Upper lobe of right lung (tissue), 1 donor: ENCODE results near the gene CTTN. TPM values are rescaled to one million over a fixed set of nuclear protein-coding genes. Genes with fewer than 3 reads are reported as not detected.
A peak's percentile ranks its signal among the peaks of the same experiment; 100 is the strongest.

Source experiments
- ATAC-seq: fragments of 200-7000 bp; cut with Tn5 transposase; one replicate; pipeline ENCODE4 v1.9.1; 2020; ENCODE audit warnings: mild to moderate bottlenecking, moderate library complexity
- DNase-seq: peaks from one replicate; pipeline ENCODE4 v3.0.0-alpha.2; 2020
- H3K27ac ChIP-seq: fragments of 200-600 bp; one replicate; pipeline ENCODE4 v1.8.0; 2022
- H3K27me3 ChIP-seq: fragments of 200-600 bp; one replicate; pipeline ENCODE4 v1.8.0; 2022; ENCODE audit warnings: mild to moderate bottlenecking
- H3K36me3 ChIP-seq: fragments of 200-600 bp; one replicate; pipeline ENCODE4 v1.8.0; 2022
- H3K4me1 ChIP-seq: fragments of 200-600 bp; one replicate; pipeline ENCODE4 v1.8.0; 2022
- H3K4me3 ChIP-seq: fragments of 200-600 bp; one replicate; pipeline ENCODE4 v1.8.0; 2022; ENCODE audit warnings: mild to moderate bottlenecking
- H3K9me3 ChIP-seq: fragments of 200-600 bp; one replicate; pipeline ENCODE4 v1.8.0; 2022
- intact Hi-C: fragments of 100-400 bp; cut with DNase I; formaldehyde crosslinking; loops from one replicate; pipeline ENCODE4 v1.11.0; 2022
- total RNA-seq: library from RNA; stranded (reverse); fragmentation: NEBNext Ultra II Directional; extraction: Animal tissue kit (Norgen Biotek cat#: 25700); gene quantifications from one replicate; pipeline ENCODE4 v1.2.1, GENCODE V29; 2021
- TF ChIP-seq, protein P1 (sequence below): fragments of 200-600 bp; IDR thresholded peaks from one replicate; pipeline ENCODE4 v1.8.0; 2022; ENCODE audit warnings: antibody characterized with exemption
- donor health status: DM: no; HTN: yes; CAD: no; lungs with severe emphysema.

Gene CTTN
- total RNA-seq, 1 donor from 2014 or later = 177 TPM

GRCh38 chr11:70360211-70360610 lies 38.1 kb upstream of the CTTN start:
- Histone ChIP-seq H3K27me3 (no peaks in the 10 kb centered on the region), H3K4me3 (no peak overlapping the region), H3K36me3 (peaks cover 89% of the 10 kb centered on the region), H3K27ac (no peak overlapping the region), H3K4me1 (no peaks in the 10 kb centered on the region), H3K9me3 (no peaks in the 10 kb centered on the region)
- intact Hi-C loops = no loop called here
- DNase-seq = no peak
- ATAC-seq = no peak
- TF ChIP-seq, protein P1, sequence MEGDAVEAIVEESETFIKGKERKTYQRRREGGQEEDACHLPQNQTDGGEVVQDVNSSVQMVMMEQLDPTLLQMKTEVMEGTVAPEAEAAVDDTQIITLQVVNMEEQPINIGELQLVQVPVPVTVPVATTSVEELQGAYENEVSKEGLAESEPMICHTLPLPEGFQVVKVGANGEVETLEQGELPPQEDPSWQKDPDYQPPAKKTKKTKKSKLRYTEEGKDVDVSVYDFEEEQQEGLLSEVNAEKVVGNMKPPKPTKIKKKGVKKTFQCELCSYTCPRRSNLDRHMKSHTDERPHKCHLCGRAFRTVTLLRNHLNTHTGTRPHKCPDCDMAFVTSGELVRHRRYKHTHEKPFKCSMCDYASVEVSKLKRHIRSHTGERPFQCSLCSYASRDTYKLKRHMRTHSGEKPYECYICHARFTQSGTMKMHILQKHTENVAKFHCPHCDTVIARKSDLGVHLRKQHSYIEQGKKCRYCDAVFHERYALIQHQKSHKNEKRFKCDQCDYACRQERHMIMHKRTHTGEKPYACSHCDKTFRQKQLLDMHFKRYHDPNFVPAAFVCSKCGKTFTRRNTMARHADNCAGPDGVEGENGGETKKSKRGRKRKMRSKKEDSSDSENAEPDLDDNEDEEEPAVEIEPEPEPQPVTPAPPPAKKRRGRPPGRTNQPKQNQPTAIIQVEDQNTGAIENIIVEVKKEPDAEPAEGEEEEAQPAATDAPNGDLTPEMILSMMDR = no peak

DNA sequence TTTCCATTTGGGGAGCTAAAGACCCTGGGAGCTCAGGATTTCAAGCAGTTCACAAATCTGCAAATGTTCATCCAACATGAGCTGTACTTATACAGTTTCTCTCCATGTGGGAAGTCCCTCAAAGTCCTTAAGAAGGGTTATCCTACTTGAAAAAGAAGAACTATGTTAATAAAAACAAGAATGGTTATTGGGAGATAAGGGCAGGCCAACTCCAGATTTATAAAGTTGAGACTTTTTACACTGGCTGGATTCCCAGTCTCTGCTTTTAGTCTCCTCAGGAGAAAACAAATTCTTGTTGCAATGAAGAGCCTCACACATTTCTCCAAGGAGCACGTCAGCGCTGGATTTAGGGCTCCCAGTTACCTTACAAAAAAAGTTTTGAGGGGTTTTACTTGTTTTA lies 34.2 kb upstream of the CTTN start:
- TF ChIP-seq, protein P1 = no peak
- Histone ChIP-seq H3K9me3 (no peaks in the 10 kb centered on the region), H3K27me3 (no peaks in the 10 kb centered on the region), H3K27ac (no peak overlapping the region), H3K4me1 (peaks cover 5% of the 10 kb centered on the region), H3K36me3 (peaks cover 76% of the 10 kb centered on the region), H3K4me3 (no peak overlapping the region)
- DNase-seq (no peak), ATAC-seq (no peak)
- intact Hi-C loops = no loop called here

DNA sequence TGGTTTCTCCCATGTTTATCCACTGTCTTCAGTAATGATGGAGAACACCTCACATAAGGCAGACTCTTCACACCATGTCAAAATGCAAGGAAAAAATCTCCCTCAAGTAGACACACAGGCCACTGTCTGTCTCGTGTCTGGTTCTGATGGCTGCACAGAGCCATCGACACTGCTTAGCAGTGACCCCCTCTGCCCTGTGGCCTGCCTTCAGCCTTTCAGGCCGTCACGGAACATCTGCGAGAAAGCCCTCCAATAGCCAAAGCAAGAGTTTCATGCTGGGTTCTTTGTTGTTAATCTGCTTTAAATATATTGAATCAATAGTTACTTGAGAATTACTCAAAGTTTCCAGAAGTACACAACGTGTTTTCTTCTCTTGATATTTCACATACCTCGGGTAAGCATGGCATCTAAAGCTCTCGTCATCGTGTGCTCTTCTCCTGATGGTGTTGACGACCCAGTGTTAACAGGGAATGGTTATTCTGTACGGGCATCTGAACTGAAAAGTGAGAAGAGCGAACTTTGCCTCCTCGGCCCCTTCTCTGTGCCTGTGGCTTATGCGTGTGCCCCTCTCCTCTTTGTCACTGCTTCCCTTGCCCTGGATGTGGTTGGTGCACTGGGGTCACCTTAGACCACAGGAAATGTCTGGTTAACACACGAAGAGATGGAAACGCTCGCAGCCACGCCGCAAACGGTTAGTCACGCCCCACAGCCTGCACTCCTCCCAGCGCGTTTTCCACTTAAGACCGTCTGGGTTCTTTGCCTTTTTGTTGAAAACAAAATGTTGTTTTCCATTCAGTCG lies 33.4 kb upstream of the CTTN start:
- no peaks in the 10 kb centered on the region for H3K9me3 ChIP-seq
- H3K4me1 ChIP-seq = peaks cover 5% of the 10 kb centered on the region
- H3K27ac ChIP-seq = no peak overlapping the region
- no peak for DNase-seq
- intact Hi-C loops = no loop called here
- no peak overlapping the region for H3K4me3 ChIP-seq
- no peaks in the 10 kb centered on the region for H3K27me3 ChIP-seq
- peak; percentile 35 for ATAC-seq
- TF ChIP-seq, protein P1 = no peak
- peaks cover 68% of the 10 kb centered on the region for H3K36me3 ChIP-seq

- intact Hi-C loops = no loop called here
Measured at GRCh38 chr11:70365544-70365927, 32.8 kb upstream of the CTTN start.

GRCh38 chr11:70367071-70367470 lies 31.3 kb upstream of the CTTN start:
- peaks cover 5% of the 10 kb centered on the region for H3K4me1 ChIP-seq
- H3K4me3 ChIP-seq = no peak overlapping the region
- H3K36me3 ChIP-seq = peaks cover 54% of the 10 kb centered on the region
- no peak for DNase-seq
- TF ChIP-seq, protein P1 = no peak
- no peaks in the 10 kb centered on the region for H3K9me3 ChIP-seq
- ATAC-seq = no peak
- intact Hi-C loops = no loop called here
- no peaks in the 10 kb centered on the region for H3K27me3 ChIP-seq
- no peak overlapping the region for H3K27ac ChIP-seq

More at GRCh38 chr11:70365544-70365927, 32.8 kb upstream of the CTTN start:
- Histone ChIP-seq H3K4me3 (no peak overlapping the region), H3K9me3 (no peaks in the 10 kb centered on the region), H3K36me3 (peaks cover 65% of the 10 kb centered on the region), H3K27me3 (no peaks in the 10 kb centered on the region), H3K27ac (no peak overlapping the region), H3K4me1 (peaks cover 5% of the 10 kb centered on the region)
- no peak for ATAC-seq
- DNase-seq = no peak
- TF ChIP-seq, protein P1 = no peak
